HG03565 (cell line): ENCODE results near the gene CIRBP.

Experiments used
- ATAC-seq: cut with Tn5 transposase; IDR thresholded peaks from one replicate; pipeline ENCODE4 v1.9.1; 2021; ENCODE audit warnings: mild to moderate bottlenecking, moderate library complexity; ENCODE audit not compliant: unreplicated experiment

CIRBP gene

DNA sequence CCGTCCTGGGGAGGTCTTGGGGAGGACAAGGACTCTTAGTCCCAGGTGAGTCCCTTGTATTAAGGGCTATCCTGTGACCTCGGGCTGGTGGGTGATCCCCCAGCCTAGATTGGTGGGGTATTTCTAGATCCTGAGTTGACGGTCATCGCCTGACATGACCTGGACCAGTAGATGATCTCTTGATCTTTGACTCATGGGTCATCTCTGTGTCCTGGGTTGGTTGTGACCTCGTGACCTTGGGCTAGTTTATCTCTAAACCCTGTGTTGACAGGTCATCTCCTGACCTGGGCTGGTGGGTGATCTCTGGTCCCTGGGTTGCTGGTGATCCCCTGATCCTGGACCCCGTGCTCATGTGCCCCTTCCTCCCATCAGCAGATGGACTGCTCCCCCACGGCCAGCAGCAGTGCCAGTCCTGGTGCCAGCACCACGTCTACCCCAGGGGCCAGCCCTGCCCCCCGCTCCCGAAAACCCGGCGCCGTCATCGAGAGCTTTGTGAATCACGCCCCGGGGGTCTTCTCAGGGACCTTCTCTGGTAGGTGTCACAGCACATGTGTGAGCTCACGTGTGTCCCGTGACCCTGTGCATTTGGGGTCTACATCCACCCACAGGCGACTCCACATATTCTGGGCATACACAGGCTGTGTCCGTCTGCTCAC, 14.5 kb upstream of the CIRBP start:
- ATAC-seq = no peak

DNA sequence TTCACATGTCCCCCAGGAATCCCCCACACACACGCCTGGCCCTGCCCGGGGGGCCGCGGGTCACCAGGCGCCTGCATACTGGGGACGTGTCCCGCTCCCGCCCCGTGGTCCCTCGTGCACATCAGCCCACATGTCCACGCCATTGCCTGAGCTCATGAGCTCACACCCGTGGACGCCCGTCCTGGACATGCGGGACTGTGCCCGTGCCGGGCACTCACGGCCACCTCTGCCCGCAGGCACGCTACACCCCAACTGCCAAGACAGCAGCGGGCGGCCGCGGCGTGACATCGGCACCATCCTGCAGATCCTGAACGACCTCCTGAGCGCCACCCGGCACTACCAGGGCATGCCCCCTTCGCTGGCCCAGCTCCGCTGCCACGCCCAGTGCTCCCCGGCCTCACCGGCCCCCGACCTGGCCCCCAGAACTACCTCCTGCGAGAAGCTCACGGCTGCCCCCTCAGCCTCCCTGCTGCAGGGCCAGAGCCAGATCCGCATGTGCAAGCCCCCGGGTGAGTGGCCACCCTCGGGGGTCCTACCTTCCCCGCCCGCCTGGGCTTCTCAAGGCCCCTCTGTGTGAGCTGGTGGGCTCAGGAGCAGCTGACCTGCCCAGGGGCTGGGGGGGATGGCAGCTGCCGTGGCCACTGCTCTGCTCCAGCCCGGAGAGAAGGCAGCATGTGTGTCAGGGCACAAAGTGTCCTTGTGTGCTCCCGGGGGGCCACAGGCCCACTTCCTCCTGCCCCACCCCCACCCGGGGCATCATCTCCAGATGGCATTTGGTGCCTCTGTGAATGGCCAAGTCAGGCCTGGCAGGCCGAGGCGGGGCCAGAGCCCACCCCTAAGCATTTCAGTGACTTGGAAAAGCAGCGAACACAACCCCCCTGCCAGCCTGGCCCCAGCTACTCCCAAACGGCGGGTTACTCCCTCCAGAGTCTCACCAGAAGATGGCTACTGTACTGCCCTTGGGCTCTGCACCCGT, 13.7 kb upstream of the CIRBP start:
- no peak for ATAC-seq

DNA sequence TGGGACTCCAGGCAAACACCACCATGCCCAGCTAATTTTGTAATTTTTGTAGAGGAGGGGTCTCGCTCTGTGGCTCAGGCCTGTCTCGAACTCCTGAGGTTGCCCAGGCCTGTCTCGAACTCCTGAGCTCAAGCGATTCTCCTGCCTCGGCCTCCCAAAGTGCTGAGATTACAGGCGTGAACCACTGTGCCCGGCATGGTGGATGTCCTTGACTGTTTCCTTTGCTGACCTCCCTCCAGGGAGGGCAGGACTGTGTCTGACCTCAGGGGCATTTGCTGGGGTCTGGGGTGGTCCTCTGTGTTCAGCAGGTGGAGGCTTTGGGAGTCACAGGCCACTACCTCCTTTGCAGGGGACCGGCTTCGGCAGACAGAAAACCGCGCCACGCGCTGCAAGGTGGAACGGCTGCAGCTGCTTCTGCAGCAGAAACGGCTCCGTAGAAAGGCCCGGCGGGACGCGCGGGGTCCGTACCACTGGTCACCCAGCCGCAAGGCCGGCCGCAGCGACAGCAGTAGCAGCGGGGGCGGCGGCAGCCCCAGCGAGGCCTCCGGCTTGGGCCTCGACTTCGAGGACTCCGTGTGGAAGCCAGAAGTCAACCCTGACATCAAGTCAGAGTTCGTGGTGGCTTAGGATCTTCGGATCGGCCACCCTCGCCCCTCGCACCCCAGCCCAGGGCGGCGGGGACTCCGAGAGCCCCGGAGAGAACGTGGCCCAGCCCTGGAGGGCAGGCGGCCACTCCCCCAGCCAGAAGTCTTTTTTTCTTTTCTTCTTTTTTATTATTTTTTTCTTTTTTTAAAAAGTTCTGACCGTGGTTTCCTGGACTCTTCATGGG, 12.3 kb upstream of the CIRBP start:
- no peak for ATAC-seq

- ATAC-seq = no peak
These were observed 11.5 kb upstream of the CIRBP start for GRCh38 chr19:1257475-1258162.

GRCh38 chr19:1258163-1258492, 11.0 kb upstream of the CIRBP start:
- ATAC-seq = no peak

DNA sequence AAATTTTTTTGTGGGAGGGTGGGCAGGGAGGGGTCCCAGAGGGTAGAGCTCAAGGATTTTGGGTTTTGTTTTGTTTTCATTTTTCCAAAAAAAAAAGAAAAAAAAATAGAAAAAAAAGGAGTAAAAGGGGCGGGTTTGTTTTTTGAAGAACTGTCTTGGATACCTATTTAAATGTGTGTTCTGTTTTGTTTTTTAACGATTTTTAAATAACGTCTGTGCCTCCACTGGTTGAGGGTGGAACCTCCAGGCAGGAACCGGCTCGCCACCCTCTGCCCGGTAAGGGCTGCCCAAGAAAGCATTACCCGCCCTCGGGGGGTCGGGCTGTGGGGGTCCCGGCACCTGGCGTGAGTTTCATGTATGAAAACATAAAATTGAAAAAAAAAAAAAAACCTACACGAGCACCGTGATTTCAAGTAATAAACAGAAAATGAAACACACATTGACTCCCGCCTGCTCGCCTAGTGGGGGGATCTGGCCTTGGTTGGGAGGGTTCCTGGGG, 10.4 kb upstream of the CIRBP start:
- no peak for ATAC-seq

- ATAC-seq = no peak
These were observed 9.8 kb upstream of the CIRBP start for GRCh38 chr19:1259206-1259875.

- peak; percentile 7 for ATAC-seq
These were observed 9.0 kb upstream of the CIRBP start for GRCh38 chr19:1259876-1260748.

DNA sequence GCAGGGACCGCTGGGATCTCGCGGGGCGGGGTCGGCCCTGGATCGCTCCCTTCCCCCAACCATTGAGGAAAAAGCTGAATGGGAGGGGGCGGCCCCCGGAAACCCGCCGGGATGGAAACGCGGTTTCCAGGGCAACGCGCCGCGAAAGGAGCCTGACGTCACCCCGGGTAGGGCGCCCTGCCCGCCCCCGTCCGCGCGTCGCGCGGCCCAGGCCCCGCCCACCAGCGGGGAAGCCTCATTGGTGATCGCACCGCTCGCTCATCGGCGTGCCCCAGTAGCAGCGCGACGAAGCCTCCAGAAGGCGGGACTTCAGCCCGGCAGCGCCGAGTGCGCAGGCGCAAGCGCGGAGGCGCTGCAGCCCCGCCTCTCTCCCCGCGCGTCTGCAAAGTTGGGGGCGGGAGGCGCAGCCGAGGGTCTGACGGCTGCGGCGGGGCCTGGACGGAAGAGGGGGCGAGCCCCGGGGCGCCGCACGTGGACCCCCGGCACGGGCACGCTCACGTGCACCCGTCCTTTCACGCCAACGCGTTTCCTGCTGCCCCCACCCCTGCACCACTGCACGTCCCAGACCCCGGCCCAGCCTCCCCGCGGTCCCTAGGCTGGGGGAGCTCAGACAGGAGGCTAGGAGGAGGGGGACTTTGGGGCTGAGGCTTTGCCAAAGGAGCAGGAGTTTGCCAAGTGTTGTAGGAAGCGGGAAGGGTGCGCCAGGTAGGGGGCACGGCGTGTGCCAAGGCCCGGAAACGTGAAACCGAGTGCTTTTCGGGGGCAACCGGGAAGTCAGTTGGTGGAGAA, 8.2 kb upstream of the CIRBP start:
- ATAC-seq = peak; percentile 42

DNA sequence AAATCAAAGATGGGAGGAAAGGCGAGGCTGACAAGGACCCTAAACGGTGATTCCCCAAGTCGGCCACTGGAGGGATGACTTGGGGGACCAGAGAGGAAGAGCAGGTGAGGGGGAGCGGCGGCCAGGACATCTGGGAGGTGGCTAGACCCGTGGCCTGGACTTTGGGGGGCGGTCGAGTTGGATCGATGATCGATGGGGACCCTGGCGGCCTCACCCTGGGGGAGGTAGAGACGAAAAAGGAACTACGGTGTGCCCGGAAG, 7.7 kb upstream of the CIRBP start:
- ATAC-seq = no peak

DNA sequence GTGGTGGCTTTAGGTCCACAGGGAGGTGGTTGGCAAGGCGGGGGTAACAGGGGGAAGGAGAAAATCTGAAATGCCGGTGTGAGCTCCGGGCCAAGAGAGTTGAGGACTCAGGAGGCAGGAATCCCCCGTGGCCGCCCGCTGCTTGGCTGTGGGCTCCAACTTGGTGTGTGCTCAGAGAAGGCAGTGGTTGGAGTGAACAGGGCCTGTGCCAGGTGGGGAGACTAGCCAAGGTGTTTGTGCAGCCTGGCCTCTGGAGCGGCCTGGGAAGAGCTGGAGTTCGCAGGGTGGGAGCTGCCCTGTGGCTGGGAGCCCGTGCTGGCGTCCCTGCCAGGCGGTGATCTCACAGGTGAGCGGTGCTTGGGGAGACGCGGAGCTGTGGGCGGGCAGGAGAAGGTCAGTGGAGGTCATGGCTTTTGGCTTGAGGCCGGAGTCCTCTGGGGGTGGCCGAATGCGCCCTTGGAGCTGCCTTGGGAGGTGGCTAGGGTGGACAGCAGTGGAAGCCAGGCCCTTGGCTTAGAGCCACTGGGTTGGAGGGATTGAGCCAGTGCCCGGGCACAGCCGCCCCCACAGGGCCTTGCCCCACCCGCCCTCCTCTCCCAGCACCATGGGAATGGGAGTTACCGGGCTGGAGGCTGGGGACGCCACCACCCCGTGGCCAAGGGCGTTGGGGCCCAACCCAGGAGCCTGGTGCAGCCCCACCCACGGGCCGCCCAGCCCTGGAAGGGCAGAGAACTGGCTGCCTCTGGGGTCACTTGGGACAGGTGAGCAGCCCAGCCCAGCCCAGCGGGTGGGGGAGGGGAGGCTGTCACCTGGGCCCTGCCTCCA, 7.1 kb upstream of the CIRBP start:
- ATAC-seq = no peak

GRCh38 chr19:1262623-1263123, 6.5 kb upstream of the CIRBP start:
- no peak for ATAC-seq

DNA sequence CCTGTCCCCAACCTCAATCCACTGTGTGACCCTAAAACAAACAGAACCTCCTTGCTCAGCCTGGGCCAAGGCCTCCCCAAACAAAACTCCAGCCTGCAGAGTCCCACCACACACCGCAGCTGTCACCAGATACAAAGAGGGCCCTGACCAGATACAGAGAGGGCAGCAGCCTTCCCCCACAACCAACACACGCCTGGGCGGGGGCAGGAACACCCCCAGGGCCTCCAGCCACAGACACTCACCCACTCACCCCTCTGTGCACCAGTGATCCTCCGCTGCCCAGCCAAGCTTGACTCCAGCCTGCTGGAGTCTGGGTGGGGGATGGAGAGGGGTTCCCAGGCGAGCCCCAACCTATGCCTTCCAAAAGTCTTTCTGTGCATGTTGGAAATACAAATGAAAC, 5.9 kb upstream of the CIRBP start:
- no peak for ATAC-seq

GRCh38 chr19:1264801-1265614, 4.1 kb upstream of the CIRBP start:
- ATAC-seq = no peak

- ATAC-seq = no peak
These were observed 3.5 kb upstream of the CIRBP start for GRCh38 chr19:1265615-1266128.

DNA sequence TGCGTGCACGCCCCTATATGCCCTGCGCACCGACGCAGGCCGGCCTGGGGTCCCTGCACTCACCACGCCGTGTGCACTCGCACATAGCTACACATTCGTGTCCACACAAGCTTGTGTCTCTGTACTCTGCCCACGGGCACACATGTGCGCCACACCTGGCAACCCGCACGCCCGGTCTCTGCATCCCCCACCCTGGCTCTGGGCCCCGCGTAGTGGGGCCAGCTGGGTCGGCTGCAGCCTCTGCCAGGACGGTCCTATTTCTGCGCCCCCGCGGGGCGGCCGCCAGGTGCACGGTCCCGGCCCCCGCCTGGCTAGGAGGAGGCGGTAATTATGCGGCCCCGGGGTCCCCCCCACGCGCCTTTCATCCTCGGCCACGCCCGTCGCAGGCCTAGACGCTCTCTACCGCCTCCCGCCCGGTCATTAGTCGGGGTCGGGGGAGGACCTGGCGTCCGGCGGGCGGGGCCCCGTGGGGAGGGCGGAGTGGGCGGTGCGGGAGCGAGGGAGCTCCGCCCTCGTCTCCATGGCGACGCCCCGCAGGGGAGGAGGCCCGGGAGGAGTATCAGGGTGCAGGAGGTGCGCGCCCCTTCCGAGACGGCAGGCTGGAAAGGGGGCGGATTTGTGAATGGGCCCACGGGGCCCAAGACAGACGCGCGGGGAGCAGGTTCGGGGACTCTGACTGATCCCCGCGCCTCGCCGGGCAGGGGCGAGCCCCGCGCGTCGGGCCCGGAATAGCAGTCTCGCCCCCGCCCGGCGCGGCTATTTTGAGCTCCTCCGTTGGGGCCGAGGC, 2.8 kb upstream of the CIRBP start:
- ATAC-seq = peak; percentile 26
